GM21737 (cell line): ENCODE results near the gene POFUT2.

Experiments used
- ATAC-seq: cut with Tn5 transposase; IDR thresholded peaks from one replicate; pipeline ENCODE4 v1.9.1; 2021; ENCODE audit warnings: mild to moderate bottlenecking, moderate library complexity; ENCODE audit not compliant: unreplicated experiment

POFUT2 gene

DNA sequence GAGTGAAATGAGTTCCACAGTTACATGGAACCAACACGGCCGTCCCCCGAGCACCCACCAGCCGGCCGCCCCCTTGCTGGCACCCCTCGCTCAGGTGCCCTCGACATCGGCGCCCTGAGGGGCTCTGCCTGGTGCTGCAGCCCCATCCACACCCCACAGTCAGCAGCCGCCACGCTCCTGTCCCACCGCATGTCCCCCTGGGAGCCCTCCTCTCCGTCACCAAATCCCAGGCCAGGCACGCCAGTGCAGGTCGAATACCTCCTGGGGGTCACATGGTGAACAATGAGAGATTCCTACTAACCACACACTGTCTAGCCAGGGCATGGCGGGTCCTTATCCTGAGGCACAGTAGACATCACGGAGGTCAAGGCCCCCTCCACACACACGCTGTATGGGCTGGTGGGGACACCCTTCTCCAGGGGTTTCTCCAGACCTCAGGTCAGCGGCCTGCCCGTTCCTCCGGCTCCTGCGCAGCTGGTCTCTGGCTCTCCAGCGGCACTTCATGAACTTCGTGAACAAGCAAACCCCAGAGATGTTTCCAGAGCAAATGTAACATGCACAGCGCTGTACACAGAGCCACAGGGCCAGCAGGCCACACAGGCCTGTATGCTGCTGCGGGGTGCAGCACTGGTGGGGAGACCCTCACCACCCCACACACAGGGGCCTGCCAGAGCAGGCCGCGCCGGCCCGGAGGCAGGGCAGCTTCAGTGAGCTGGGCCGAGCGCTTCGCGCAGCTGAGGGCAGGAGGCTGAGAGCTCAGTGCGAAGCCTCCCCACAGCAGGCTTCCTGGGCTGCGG is 21.8 kb downstream of the POFUT2 start:
- ATAC-seq, result no peak

DNA sequence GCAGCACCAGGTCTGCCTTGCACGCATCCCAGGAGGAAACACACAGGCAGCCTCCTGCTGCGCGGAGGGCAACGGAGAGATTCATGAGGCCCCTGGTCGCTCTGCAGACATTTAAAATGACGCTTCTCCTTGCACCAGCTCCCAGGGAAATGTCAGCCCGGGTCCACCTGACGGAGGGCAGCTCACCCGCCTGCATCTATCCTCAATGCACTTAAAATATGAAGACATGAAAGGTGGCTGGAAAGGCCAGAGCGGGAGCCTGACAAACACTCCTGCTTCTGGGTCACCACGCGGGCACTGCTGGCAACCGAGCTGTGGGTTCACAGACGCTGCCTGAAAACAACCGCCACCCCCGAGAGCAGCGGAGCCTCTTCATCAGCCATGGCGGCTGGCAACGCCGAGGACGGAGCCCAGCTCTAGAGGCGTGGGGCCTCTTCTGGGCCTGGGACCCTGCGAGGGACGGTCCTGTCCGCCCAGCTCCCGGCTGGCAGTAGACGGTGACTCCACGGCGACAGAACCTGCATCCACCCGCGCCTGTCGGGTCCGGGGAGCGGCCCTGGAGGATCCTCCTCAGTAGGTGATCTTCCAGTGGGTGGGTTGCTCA is 22.7 kb downstream of the POFUT2 start:
- ATAC-seq, result no peak

DNA sequence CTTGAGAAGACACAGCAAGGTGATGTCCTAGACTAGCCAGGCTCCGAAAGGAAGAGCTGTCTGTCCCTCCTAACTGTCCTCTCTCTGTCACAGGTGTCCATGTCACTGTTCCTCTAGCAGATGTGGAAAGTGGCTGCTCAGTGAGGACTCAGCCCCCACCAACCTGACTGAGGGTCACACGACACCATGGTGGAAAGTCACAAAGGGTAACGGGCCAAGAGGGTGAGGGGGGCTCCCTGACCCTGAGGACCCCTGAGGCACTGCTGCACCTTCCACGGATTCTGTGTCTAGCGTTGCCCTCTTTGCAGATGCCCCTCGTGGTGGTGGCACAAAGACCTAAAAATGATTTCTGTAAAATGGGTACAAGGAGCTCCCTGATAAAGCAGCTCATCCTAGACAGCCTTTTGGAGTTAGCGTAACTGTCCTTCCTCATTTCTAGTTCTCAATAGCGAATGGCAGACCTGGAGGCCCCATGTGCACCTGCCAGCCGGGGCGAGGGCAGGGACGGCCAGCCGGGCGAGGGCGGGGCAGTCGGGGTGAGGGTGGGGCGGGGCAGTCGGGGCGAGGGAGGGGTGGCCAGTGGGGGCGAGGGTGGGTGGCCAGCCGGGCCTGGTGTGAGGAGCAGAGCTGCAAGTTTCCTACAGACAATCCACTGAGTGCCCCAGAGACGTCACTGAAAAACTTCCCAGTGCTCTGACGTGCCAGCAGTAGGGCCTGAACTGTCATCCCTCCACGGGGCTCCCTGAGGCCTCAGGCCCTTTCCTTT is 23.4 kb downstream of the POFUT2 start:
- ATAC-seq, result no peak

DNA sequence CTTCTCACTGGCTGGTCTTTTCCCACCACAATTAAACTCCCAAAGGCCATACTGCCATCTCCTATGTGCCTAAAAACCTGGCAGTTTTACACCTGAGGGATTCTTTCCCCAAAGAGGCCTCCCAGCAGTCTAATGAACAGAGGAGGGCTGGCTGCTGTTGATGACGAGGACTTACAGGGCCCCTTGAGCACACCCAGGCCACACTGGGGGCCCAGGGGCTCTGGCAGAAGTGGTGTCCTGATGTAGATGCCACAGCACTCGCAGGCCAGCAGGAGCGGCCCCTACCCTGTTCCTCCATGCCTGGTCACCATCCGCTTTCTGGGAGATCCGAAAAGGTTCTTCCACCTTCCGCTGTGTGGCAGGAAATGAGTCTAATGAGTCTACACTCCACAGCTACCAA is 24.2 kb downstream of the POFUT2 start:
- no peak for ATAC-seq

DNA sequence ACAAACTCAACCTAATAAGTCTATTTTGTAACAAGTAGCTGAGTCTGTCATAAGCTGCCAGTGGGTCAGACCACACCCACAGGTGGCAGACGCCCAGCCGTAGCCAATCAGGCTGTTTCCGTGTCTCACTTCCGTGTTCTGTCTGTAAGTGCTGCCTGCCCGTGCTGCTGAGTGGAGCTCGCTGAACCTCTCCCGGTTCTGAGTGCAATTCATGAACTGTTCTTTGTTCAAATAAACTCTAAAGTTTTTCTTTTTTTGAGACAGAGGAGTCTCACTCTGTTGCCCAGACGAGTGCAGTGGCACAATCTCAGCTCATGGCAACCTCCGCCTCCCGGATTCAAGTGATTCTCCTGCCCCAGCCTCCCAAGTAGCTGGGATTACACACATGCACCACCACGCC is 25.1 kb downstream of the POFUT2 start:
- no peak for ATAC-seq

DNA sequence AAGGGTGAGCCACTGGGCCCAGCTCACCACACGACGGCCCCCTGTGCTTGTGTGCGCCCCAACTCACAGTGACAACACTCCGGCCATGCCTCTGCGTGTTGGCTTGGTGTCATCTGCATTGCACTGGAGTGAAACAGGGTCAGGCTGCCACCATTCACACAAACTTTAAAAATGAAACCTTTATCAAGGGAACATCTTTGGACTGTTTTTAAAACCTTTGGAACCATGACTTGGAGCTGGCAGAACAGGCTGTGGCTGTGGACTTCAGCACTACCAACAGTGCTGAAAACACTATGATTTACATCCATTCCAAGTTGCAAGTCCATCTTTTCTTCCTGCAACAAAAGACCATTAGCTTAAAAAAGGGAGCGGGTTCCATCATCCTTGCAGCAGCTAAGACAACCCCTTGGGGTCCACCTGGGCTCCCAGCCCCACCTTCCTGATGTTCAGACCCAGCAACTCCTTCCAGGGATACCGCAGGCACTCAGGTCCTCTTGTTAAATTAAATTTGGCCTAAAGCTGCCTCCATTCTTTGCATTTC is 25.6 kb downstream of the POFUT2 start:
- ATAC-seq, result no peak

DNA sequence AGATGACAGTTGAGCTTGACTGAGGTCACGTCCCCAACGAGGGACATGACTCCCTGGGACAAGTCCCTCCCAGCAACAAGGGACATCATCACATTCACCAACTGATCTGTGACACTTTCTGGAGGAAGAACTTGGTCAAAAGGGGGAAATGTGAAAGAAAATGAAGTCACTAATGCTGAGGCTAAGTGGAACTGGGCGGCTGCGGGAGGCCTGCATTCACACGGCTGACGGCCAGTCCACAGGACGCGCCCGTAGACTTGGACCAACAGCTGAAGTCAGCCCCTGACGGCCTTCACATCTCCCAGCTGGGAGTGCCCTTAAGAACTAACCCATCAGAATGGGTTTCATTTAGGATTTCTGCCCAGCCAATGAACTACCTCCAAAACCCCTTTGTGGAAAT is 26.6 kb downstream of the POFUT2 start:
- ATAC-seq, result no peak

DNA sequence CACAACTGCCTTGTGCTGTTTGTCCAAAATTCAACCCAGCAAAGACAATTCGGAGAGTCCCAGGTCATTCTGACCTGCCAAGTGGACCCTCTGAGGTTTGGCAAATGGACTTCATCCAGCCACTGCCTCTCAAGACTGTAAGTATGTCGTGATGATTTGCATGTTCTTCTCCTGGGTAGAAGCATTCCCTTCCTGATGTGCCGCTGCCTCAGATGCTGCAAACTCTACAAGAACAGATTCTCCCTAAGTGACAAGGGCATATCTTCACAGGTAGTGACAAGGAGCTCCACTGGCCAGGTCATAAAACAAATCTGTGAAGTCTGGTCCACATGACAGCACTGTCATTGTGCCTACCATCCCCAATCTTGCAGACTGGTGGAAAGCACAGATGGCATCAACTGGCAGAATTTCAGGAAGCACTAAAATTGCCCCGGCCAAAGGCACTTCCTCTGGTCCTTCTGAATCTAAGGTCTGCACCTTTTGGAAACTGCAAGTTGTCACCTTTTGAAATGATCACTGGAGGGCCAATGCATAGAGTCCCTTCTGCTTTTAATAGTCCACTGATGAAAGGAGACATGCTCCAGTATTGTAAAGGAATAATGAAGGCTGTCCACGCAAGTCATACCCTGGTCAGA is 27.4 kb downstream of the POFUT2 start:
- ATAC-seq, result no peak

DNA sequence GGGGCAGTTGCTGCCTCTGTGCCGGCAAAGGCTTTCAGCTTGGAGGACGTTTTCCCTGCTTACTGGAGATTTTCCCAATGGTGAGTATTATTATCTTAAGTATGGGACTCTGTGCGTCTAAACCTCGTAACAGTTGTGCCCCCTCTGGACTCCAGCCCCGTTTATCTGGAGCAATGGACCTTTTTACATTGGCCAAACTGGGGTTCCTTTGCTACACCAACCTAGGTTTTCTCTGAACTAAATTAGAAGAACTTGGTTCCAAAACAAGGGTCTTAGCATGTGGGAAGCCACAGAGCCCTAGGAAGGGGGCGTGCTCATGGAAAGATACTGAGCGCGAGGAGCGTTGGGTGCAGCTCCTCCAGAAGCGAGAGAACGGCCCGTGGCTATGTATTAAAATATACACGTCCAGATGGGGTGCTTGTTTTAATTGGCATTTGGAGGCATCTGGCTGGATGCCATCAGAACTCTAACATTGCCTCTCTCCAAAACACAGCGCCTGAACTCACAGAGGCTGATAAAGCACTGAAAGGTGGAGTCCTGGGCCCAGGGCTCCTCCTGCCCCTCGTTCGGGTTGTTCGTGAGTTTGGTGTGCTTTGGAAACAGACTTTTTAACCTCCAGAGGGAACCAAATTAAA is 28.4 kb downstream of the POFUT2 start:
- no peak for ATAC-seq

DNA sequence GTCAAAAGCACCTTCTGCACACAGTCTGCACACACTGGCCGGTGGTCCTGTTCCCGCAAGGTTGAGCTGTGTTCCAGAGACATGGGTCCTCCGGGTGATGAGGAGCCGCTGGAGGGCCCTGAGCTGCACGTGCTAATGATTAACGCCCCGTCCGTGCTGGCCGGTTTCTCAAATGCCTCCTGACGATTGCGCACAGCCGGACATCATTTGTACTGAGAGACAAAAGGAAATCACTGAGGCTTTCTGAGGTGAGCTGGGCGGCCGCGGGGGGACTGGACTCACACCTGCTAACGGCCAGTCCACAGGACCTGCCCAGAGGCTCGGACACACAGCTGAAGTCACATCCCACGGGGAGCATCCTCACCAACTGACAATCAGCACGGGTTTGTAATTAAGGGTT is 29.2 kb downstream of the POFUT2 start:
- no peak for ATAC-seq

DNA sequence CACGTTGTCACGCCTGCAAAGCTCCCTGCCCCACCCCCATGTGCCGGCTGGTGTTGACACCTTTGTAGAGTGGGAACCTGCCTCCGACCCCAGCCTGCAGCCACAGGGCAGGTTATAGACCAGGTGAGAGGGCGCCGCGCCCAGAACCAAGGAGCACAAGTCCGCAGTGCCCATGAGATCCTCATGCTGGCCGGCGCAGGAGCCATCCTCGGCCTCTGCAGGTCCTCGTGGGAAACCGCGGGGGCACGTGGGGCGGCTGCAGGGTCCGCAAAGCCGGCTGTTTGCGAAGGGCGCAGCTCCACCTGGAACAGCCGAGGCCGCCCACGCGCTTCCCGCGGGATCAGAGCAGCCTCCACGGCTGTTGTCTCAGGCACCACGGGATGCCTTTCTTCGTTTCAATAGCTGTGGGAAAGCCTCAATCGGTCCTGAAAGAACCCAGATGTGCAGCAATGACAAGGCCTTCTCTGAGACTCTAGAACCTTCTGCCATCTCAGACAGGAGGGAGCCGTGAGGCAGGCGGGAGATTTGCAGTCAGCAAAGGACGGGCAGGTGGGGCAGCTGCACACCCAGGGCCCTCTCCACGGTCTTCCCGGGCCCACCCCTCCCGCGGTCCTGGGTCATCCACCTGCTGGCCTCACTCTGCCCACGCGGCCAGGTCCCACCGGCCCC is 29.9 kb downstream of the POFUT2 start:
- ATAC-seq, result no peak

DNA sequence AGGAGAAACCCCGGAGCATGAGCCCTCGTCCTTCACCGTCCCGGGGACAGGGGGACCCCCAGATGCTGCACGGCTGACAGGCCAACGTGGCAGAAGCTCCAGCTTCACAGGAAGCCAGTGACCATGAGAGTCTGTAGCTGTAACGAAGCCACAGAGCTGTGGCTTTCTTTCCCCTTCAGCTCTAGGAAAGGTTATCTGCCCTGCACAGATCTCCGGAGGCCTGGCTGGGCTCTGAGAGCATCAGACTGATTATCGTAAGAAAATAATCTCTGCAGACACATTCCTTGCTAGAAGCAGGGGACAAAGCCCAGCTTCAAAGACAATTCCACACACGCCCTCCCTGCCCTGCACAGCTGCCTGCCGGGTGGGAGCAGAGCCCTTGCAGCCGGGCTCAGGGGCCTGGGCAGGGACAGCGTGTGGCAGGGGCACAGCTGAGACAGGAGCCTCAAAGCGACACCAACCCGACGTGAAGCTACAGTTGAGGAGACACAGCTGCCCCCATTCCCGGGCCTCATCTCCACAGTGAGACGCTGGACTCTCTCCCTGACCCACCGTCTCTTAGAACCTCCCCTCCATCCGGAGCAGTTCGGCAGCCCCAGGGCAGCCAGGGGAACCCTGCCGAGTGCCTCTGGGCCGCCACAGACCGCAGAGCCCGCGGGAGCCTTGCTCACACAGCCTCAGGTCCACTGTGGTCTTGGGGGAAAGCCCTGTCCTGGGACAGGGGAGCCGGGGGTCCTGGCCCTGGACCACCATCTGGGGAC is 30.6 kb downstream of the POFUT2 start:
- ATAC-seq, result no peak

DNA sequence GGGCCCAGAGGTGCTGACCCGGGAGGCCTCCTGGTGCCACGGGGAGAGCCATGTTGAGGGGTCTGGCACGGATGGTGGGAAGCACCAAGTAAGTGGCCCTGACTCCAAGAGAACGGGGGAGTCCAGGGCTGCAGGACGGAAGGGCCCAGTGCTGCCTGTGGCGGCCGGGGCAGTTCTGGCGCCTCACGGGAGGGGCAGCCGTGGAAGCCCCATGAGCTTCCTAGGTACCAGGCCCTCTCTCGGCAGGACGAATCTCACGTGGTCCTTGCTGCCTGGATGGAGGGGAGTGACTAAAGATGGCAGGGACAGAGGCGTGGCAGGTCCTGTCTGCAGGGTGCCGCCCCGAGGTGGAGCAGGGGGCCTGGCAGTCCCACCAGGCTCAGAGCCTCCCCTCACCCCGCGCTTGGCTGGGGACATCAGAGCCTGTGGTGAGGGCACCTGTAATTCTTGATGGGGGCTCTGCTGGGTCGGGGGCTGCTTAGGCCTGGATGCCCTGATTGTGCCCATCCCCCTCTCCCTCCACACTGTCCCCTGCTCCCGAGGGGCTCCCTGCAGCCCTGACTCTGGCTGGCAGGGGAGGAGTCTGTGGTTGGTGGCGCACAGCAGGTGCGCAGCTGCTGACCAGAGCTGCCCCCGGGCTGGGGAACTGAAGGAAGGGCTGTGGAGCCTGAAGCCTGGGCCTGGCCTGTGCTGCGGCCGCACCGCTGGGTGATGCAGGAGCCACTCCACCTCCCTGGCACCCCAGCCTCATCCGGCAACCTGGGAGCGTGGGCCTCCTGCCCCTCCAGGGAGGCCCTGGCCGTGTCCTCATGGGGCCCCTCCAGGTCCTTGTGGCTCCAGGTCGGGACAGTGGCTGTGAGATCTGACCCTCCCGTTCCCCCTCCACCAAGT is 31.4 kb downstream of the POFUT2 start:
- ATAC-seq, result no peak

DNA sequence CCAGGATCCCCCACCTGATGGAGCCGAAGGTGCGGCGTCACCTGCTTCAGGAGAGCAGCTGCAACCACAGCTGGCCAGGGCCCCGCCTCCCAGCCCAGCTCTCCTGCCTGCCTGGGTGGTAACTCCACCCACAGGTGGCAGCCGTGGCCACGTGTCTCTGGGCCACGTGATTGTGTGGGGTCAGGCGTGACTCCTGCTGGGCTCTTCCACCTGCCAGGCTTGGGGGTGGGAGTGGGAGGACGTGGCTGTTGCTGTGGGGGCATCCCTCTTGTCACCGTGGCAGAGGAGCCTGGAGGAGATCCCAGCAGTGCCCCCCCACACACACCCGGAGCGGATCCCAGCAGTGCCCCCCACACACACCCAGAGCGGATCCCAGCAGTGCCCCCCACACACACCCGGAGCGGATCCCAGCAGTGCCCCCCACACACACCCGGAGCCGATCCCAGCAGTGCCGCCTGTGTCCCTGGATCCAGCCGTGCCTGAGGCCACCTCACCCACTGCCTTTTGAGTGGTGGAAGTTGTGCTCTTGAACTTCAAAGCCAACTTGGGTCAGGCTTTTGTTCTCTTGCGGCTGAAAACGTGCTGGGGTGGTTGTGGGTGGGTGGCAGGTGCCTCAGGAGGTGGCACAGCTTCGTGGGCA is 32.2 kb downstream of the POFUT2 start:
- ATAC-seq, result no peak

DNA sequence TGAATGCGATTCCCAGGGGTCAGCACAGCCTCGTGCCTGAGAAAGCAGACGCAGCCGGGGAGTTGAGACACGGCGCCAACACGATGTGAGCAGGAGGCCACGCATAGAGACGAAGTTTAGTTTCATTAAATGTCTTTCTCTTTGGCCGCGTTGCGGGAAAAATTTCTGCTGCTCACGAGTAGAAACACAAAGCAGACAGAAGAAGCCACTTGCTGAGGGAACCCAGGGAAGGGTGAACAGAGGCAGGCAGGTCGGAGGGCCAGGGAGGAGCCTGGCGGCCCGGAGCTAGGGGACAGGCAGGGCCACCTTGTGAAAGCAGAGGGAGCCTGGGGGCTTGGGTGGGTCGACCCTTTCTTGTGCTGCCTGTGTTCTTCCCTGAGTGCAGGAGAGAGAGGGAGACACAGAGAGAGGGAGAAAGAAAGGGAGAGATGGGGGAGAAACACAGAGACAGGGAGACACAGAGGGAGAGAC is 33.2 kb downstream of the POFUT2 start:
- ATAC-seq, result no peak

DNA sequence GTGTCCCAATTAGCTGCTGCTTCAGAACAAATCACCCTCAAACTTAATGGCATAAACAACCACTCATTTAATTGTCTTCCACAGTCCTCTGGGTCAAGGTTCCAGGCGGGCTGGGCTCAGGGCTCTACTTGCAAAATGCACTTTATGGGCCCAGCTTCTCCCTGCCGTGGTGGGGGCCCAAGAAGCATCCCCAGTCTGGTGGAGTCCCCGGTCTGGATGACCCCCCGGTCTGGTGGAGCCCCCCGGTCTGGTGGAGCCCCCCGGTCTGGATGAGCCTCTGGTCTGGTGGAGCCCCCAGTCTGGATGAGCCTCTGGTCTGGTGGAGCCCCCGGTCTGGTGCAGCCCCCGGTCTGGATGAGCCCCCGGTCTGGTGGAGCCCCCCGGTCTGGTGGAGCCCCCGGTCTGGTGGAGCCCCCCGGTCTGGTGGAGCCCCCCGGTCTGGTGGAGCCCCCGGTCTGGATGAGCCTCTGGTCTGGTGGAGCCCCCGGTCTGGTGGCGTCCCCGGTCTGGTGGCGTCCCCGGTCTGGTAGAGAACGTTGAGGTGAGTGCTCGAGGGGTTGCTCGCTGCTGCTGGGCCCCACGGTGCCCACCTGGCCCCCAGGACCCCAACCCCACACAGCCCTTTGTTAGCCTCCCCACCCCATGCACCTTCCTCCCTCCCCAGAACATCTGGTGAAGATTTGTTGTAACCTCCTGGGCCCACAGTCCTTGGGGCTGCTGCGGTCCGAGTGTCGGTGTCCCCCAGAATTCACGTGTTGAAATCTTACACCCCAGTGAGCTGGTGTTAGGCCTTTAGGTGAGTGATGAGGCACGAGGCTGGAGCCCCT is 33.8 kb downstream of the POFUT2 start:
- no peak for ATAC-seq

DNA sequence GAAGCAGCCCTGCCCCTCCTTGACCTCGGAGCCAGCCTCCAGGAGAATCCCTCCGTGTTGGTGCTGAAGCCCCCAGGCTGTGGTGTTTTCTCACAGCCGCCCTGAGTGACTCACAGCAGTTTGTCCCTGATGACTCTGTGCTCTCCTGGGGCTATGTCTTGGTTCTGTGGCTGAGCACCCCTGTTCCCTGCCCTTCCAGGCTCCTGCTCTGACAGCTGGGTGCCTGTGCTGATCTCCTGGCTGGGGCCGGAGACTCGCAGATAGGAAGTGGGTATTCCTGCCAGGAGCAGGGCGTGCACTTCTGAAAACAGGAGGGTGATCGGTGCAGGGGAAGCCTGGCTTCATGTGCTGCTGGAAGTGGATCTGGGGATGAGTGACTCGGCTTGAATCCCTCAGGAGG is 34.5 kb downstream of the POFUT2 start:
- ATAC-seq, result no peak
